ENCODE data around the gene UROS.

The UROS gene

GRCh38 chr10:125744909-125745308 lies 78.1 kb downstream of the UROS start:
- ChIA-PET CTCF (interaction anchor here (1.8 kb wide), 1 partner anchor 14 kb away, joined by 6 read pairs; no protein-coding TSS in a partner anchor), POLR2A (no interaction called here)
- TF ChIP-seq, protein P1, sequence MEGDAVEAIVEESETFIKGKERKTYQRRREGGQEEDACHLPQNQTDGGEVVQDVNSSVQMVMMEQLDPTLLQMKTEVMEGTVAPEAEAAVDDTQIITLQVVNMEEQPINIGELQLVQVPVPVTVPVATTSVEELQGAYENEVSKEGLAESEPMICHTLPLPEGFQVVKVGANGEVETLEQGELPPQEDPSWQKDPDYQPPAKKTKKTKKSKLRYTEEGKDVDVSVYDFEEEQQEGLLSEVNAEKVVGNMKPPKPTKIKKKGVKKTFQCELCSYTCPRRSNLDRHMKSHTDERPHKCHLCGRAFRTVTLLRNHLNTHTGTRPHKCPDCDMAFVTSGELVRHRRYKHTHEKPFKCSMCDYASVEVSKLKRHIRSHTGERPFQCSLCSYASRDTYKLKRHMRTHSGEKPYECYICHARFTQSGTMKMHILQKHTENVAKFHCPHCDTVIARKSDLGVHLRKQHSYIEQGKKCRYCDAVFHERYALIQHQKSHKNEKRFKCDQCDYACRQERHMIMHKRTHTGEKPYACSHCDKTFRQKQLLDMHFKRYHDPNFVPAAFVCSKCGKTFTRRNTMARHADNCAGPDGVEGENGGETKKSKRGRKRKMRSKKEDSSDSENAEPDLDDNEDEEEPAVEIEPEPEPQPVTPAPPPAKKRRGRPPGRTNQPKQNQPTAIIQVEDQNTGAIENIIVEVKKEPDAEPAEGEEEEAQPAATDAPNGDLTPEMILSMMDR (IDR thresholded peaks at IDR 0.05; ENCODE audit: control extremely low read depth, extremely low read depth, low read depth, missing control alignments), result no peak
- DNase-seq (ENCODE audit: extremely low spot score), result no peak

- ChIA-PET CTCF (no interaction called here), POLR2A (no interaction called here)
- no peak for DNase-seq (ENCODE audit: extremely low spot score)
- TF ChIP-seq, protein P1 (IDR thresholded peaks at IDR 0.05; ENCODE audit: control extremely low read depth, extremely low read depth, low read depth, missing control alignments), result no peak
These were observed 80.6 kb downstream of the UROS start for GRCh38 chr10:125742465-125742864.

GRCh38 chr10:125739994-125740679 lies 82.9 kb downstream of the UROS start:
- ChIA-PET CTCF (interaction anchor here (1.4 kb wide), 1 partner anchor 9 kb away, joined by 4 read pairs; no protein-coding TSS in a partner anchor), POLR2A (no interaction called here)
- TF ChIP-seq, protein P1 (IDR thresholded peaks at IDR 0.05; ENCODE audit: control extremely low read depth, extremely low read depth, low read depth, missing control alignments), result no peak
- no peak for DNase-seq (ENCODE audit: extremely low spot score)
